GM18508 (cell line): ENCODE measurements around the gene MARK3.
"Not testable (repeated sequence)": the region's sequence is repeated elsewhere in the genome, so short reads cannot be mapped to it uniquely, and the experiment has no call there.

Experiments
- ATAC-seq: cut with Tn5 transposase; IDR thresholded peaks from one replicate; pipeline ENCODE4 v1.9.1; 2021; ENCODE audit warnings: moderate number of reproducible peaks; ENCODE audit not compliant: insufficient read depth, unreplicated experiment

The MARK3 gene

DNA sequence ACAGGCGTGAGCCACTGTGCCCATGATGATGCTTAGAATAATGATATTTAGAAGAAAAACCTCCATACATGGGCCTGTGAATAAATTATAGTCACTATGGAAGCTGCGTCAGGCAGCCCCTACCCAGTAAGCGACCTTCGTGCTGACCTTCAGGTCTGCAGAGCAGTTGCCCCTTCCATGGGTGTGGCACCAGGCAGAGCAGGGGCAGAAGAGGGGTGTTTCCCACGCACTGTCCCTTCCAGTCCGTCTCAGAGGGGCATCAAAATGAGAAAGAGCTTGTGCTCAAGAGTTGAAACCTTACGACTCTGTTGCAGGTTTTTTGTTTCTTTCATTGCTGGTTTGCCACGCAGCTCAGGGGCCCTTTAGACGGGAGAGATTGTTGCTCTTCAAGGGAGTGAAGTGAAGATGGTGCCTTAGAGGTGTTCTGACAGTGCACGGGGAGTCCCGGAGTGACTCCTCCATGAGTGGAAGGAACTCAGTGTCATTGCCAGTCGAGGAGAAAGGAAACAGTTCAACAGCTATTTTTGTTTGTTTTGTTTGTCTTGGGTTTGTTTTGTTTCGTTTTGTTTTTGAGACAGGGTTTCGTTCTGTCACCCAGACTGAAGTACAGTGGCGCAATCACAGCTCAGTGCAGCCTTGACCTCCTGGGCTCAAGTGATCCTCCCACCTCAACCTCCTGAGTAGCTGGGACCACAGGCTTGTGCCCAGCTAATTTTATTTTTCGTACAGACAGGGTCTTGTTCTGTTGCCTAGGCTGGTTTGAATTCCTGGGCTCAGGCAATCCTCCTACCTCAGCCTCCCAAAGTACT, 123.5 kb downstream of the MARK3 start:
- ATAC-seq: no peak

DNA sequence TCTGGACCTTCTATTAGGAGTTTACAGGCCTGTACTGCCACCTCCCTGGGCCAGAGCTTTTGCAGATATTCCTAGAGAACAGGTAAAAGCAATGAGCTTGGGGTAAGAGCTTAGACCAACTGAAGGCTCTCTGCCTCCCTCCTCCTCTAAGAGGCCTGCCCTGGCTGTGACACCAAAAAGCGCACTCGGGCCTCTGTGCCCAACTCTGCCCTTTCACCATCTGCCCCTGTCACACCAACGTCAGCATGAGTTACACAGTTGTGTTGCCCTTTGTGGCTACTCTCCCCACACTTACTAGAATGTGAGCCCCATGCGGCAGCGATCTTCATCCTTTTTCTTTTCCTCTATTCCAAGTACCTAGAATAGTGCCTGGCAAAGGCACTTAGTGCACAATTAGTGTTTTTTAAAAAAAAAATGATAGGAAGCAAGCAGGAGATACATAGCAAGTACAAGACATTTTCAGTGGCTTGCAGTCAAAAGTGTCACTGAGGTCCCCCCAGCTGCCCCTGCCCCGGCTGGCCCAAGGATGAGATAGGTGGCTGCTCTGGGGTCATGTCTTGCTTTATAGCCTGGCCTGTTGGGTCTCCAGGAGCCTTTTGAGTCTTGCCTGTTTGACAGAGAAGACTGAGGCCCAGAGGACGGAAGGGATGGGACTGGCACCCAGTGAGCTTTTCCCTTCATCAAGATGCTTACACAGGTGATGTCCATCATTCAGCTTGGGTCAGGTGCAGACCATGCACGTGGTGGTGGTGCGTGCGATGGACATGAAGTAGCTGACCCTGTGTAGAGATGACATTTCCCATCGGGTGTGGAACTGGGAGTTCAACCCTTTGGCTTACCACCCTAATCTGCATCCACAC, 124.9 kb downstream of the MARK3 start:
- ATAC-seq: no peak

GRCh38 chr14:103510724-103511693, 125.8 kb downstream of the MARK3 start:
- ATAC-seq: no peak

GRCh38 chr14:103512180-103512579, 127.0 kb downstream of the MARK3 start:
- not testable (repeated sequence) for ATAC-seq

DNA sequence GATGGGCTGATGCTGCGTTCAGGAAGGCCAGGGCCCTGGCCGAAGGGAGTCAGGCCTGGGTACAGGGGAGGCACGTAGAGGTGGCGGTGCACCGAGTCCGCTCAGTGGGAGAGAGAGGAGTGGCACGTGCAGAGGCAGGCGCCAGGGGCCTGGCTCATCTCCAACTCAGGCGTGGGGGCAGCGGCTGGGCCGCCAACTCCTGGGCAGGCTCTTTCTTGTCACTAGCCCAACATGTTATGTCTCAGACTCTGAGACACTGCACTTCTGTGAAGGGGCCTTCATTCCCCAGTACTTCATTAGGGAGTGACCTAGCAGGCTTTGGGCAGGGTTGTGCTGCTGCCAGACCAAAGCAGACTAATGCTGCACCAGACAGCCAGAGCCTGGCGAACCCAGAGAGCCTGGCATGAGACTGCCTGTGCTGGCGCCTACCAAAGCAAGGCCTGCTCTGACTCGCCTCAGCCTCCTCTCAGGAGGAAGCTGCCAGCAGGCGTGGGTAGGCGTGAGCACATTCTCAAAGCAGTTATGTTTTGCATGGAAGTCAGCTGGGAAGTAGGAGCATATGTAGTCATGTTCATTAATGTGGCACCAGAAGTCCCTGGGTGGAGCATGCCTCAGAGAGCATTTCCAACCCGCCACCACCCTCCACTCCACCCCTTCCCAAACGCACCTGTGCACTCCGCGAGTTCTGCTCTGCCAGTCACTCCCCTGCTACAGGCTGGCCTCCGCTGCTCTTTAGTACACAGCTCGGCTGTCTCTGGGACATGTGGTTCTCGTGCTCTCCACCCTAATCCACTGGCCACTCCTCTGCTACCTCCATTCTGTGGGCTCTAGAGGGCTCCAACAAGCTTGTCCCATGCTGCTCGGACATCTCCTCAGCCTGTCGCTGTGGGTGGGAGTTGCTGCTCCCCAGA, 127.7 kb downstream of the MARK3 start:
- ATAC-seq: no peak

- no peak for ATAC-seq
These were observed 129.6 kb downstream of the MARK3 start for GRCh38 chr14:103514596-103515421.

GRCh38 chr14:103516426-103517173, 131.4 kb downstream of the MARK3 start:
- no peak for ATAC-seq

DNA sequence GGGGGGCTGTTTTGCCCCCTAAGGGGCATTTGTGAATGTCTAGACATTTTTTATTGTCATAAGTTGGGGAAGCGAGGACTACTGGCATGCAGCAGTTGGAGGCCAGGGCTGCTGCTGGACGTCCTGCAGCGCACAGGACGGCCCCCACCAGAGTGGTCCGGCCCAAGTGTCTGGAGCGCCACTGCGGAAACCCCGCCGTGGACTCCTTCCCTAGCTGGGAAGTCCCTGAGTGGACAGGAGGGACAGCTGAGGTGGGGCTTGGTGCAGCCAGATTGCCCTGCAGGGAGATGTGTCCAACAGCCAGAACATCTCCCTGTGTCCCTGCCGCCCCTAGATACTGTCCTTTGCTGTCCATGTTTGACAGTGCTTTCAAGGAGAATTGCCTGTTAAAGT, 132.0 kb downstream of the MARK3 start:
- no peak for ATAC-seq

GRCh38 chr14:103517721-103518421, 132.7 kb downstream of the MARK3 start:
- no peak for ATAC-seq

- no peak for ATAC-seq
These were observed 133.3 kb downstream of the MARK3 start for GRCh38 chr14:103518422-103519042.

DNA sequence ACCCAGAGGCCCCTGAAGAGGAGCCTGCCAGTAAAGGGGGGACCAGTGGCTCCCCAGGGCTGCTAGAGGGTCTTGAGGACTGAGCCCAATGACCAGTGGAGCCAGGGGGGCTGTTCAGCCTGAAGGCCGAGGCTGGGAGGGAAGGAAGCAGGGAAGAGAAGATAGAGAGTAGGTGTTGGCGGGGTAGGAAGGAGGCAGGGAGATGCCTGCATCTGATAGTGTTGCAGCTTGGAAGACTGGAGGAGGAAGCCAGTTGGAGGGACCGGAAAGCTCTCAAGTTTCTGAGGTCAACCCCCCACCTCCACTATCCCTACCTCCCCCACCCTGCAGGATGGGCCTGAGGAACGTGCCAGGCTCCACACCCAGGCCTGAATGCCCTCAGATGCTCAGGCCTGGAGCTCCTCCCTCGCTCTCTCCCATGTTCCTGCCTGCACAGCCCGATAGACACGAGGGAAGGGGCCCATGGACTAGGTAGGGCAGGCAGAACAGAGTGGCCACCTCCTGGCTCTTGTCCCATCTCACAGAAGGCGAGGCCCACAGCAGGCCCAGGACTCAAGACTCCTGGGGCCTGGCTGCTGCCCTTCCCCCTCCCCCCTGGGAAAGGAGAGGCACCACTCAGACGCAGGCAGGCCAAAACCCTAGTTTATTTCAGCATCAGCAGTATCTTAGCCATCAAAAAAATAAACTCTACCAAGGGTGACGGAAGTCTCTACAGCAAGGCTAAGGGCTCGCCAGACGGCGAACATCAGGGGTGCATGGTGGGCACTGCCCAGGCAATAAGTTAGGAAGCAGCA, 134.0 kb downstream of the MARK3 start:
- no peak for ATAC-seq

GRCh38 chr14:103519837-103520212, 134.6 kb downstream of the MARK3 start:
- ATAC-seq: no peak

GRCh38 chr14:103520269-103520656, 135.0 kb downstream of the MARK3 start:
- no peak for ATAC-seq

DNA sequence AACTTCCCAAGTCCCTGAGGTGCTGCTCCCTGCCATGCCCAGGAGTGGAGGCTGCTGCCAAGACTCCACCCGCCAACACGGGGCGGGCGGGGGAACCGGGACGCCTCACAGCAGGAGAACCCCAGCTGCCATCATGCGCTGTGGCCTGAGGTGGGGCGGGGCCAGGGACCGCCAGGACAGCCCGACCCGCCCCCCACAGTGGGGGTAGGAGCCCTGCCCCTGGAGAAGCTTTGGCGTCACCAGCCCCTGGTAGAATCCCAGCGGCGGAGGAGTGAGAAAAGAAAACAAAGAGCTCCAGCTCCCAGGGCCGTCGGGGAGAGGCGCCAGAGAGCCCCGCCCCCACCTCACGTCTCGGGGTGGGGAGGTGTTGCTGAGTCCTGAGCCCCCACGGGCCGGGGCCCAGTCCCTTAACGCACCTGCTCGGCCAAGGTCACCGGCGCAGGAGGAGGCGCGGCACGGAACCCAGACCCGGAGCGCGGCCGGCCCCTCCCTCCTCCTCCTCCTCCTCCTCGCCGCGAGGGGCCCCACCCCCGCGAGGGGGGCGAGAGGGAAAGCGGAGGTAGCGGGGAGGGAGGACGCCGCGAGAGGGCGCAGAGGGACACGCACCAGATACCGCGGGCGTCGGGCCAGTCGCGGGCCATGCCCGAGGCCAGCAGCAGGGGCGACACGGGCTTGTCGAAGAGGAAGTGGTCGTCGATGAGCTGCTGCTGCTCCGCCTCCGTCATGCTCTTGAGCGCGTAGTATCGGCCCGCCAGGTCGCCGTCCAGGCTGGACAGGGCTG, 135.6 kb downstream of the MARK3 start:
- ATAC-seq: no peak

DNA sequence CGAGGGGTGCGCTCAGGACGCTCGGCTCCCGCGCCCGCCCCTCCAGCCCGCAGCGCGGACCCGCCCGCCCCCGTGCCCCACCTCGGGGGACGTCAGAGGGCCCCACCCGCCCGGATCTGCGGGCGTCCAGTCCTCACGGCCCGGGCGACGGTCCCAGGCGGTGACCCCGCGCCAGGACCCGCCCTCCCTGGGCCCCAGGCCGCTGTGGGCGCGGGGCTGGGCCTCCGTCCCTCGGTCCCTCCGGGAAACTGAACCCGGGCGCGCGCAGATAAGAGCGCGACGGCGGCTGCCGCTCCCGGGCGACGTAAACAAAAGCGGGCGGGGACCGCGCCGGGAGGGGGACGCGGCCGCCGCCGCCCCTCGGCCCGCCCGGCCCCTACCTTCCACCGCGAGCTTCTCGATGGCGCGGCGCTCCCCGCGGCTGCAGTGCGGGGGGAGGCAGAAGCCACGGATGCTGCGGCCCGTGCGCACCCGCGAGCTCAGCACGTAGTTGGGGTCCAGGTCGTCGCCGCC, 136.3 kb downstream of the MARK3 start:
- no peak for ATAC-seq
